GM12891 (cell line): Measurements from ENCODE around the gene RBMS2.

ENCODE experiments used
- POLR2A ChIP-seq: IDR thresholded peaks from 2 replicates; pipeline ENCODE4 v1.6.1; 2011; ENCODE audit warnings: low read depth, low read length, control low read depth
- POLR2AphosphoS5 ChIP-seq: IDR thresholded peaks from 2 replicates; pipeline ENCODE4 v1.6.1; 2011; ENCODE audit warnings: low read depth, low read length, control low read depth
- SPI1 ChIP-seq: IDR thresholded peaks from 2 replicates; pipeline ENCODE4 v1.6.1; 2011; ENCODE audit warnings: low read depth, low read length, control low read depth
- TAF1 ChIP-seq: IDR thresholded peaks from 2 replicates; pipeline ENCODE4 v1.6.1; 2011; ENCODE audit warnings: low read depth, low read length, control low read depth

- TF ChIP-seq POLR2A (no peak), TAF1 (no peak), POLR2AphosphoS5 (no peak), SPI1 (no peak)
These were observed 20.0 kb downstream of the RBMS2 start for GRCh38 chr12:56541631-56542030.
